Measurements from ENCODE around the gene KCNJ3. TPM values are rescaled to one million over a fixed set of nuclear protein-coding genes. Genes with fewer than 3 reads are reported as not detected.

KCNJ3 gene, protein sequence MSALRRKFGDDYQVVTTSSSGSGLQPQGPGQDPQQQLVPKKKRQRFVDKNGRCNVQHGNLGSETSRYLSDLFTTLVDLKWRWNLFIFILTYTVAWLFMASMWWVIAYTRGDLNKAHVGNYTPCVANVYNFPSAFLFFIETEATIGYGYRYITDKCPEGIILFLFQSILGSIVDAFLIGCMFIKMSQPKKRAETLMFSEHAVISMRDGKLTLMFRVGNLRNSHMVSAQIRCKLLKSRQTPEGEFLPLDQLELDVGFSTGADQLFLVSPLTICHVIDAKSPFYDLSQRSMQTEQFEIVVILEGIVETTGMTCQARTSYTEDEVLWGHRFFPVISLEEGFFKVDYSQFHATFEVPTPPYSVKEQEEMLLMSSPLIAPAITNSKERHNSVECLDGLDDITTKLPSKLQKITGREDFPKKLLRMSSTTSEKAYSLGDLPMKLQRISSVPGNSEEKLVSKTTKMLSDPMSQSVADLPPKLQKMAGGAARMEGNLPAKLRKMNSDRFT
- not detected in 2 replicates for total RNA-seq

DNA sequence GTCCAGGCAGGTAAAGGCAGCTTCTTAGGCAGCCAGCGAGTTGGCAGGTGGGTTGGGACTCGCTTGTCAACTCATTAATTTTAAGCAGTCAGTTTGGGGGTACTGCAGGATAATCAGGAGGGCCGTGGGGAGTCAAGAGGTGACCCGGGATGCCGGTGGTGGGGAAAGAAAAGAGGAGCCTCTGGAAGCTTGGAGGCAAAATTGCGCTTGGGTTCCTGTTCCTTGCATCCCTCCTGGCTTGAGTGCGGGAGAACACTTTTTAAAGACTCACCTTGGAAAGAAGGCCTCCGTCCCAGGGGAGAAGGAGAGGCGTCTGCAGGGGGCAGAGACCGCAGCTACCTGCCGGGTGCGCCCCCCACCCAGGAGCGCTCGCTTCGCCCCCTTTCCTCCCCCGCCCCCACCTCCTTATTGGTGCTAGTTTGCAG lies at the start of gene KCNJ3:
KCNJ3 (plus strand) TSS at position 400 of the 425 bp plus-strand sequence. CDS start 81 bp downstream, outside the sequence.

